Common myeloid progenitor, CD34-positive (primary cell): Measurements from ENCODE around the gene CCDC187.

Source experiments
- CTCF ChIA-PET: fragments of 350-600 bp; sonication (Branson Sonifier 250); formaldehyde crosslinking; loops from one replicate; lab custom pipeline; 2021; ENCODE audit warnings: antibody characterized with exemption; lab: Charles Lee
- POLR2A ChIA-PET: fragments of 350-600 bp; sonication (Branson Sonifier 250); formaldehyde crosslinking; loops from one replicate; lab custom pipeline; 2021; ENCODE audit warnings: antibody characterized with exemption; lab: Charles Lee
- DNase-seq, 3 donors: peaks; one replicate each; pipeline versions ENCODE4 v3.0.0 to v3.0.0-alpha.2; 2013
- H3K27ac ChIP-seq, 2 experiments: 1 replicate in 1 of 2; 2 replicates in 1 of 2; pipeline ENCODE4 v1.7.0; 2013; ENCODE audit warnings: inconsistent platforms in 2 of 2, low read length in 2 of 2, mild to moderate bottlenecking in 2 of 2, low read depth in 1 of 2, moderate library complexity in 1 of 2; ENCODE audit not compliant: severe bottlenecking in 2 of 2, insufficient read depth in 1 of 2, poor library complexity in 1 of 2
- H3K27me3 ChIP-seq, 5 experiments: replicated peaks in 2 of 5; 1 replicate in 3 of 5; 2 replicates in 2 of 5; pipeline versions ENCODE4 v1.6.1 to v1.7.0; 2013; ENCODE audit warnings: low read length in 4 of 5, mild to moderate bottlenecking in 2 of 5, moderate library complexity in 2 of 5, inconsistent platforms in 1 of 5; ENCODE audit not compliant: insufficient read depth in 5 of 5, control insufficient read depth in 4 of 5
- H3K36me3 ChIP-seq, 4 experiments: 1 replicate in 2 of 4; 2 replicates in 2 of 4; pipeline versions ENCODE4 v1.6.1 to v1.7.0; 2013; ENCODE audit warnings: low read length in 3 of 4, control low read depth in 1 of 4, mild to moderate bottlenecking in 1 of 4; ENCODE audit not compliant: control insufficient read depth in 4 of 4, insufficient read depth in 4 of 4
- H3K4me1 ChIP-seq, 4 experiments: 1 replicate in 3 of 4; 2 replicates in 1 of 4; pipeline versions ENCODE4 v1.6.1 to v1.7.1; 2013; ENCODE audit warnings: low read length in 3 of 4, mild to moderate bottlenecking in 3 of 4, control low read depth in 1 of 4, inconsistent platforms in 1 of 4, moderate library complexity in 1 of 4; ENCODE audit not compliant: control insufficient read depth in 4 of 4, insufficient read depth in 4 of 4; ENCODE audit errors: control extremely low read depth in 1 of 4
- H3K4me3 ChIP-seq, 7 experiments: 1 replicate in 4 of 7; 2 replicates in 3 of 7; pipeline versions ENCODE4 v1.5.1 to v1.7.0; 2013; ENCODE audit warnings: mild to moderate bottlenecking in 7 of 7, low read length in 6 of 7, moderate library complexity in 6 of 7, inconsistent platforms in 2 of 7, low read depth in 2 of 7, control low read depth in 1 of 7; ENCODE audit not compliant: insufficient read depth in 4 of 7, control insufficient read depth in 1 of 7; ENCODE audit errors: extremely low read depth in 1 of 7
- H3K9me3 ChIP-seq, 5 experiments: 1 replicate in 4 of 5; 2 replicates in 1 of 5; pipeline versions ENCODE4 v1.6.1 to v1.7.1; 2013; ENCODE audit warnings: low read length in 4 of 5, mild to moderate bottlenecking in 2 of 5, inconsistent platforms in 1 of 5, low read depth in 1 of 5, moderate library complexity in 1 of 5; ENCODE audit not compliant: control insufficient read depth in 4 of 5, insufficient read depth in 2 of 5; ENCODE audit errors: control extremely low read depth in 1 of 5
- WGBS: methylation state at CpG from one replicate; pipeline ENCODE4 v1.1.5; 2013; ENCODE audit not compliant: insufficient coverage; 5-methylcytosine and 5-hydroxymethylcytosine counted together

The CCDC187 gene

DNA sequence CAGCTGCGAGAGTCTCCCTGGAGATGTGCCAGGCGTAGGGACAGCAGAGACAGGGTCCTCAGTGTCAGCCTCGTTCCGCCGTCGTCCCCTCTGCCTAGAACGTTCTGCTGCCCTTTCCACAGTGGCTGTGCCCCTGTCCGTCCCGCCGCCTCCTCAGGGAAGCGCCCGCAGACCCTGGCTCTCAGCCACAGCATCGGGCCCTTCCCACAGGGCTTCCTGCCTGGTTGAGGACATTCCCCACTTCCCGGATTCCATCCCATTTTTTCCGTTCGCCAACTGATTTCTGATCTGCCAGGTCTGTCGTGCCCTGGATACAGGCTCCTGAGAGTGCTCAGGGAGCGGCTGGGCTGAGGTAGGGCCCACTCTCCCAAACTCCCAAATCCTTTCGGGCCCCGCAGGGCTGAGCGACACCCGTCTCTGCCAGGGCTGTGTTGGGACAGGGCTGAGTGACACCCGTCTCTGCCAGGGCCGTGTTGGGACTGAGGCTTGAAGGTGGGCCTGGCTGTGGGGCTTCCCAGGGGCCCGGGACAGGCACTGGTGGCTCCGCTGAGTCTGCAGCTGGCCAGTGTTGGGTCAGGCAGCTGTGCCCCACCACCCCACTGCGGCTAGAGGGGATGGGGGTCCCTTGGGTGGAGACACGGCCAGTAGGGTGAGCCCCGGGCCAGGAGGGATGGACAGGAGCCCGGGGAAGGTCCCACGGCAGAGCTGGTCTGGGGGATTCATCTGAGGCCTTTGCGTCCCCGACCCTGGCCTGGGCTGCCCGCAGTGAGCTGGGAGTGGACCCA is 43.8 kb upstream of the CCDC187 start:
- Histone ChIP-seq H3K27ac (no peak overlapping the region), H3K9me3 (no peaks in the 10 kb centered on the region), H3K27me3 (no peaks in the 10 kb centered on the region), H3K4me1 (peaks cover 0 to 6% (median 4%) of the 10 kb centered on the region in 4 experiments), H3K4me3 (no peak overlapping the region), H3K36me3 (peaks cover 6 to 46% (median 20%) of the 10 kb centered on the region in 4 experiments)
- DNase-seq = no peak
- 94% methylated on average over 32 of the region's 34 CpGs for WGBS
- POLR2A ChIA-PET = no interaction called here
- CTCF ChIA-PET = interaction anchor here (1.2 kb wide), 1 partner anchor 40 kb away, joined by 3 read pairs; no protein-coding TSS in a partner anchor

DNA sequence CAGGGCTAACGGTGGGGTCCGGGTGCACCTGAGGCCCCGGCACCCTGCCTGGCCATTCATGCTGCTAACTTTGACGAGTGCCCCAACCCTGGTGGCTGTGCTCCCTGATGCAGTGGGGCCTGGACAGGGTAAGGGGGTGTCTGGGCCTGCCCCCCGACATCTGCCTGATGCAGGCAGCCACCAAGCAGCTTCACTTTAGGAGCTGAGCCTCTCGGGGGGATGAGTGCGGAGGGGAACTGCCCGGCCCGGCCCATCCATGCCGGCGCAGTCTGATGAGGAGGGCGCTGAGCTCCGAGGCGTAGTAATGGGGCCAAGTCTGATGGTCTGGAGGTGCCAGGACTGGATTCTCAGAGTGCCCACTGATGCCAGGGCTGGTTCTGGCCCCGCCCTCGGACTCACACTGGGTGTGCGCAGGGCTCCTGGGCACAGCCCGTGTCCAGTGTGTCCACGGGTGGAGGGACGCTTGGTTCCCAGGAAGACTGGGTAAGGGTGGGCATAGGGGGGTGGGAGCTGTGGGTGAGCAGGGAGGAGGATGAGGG is 43.1 kb upstream of the CCDC187 start:
- Histone ChIP-seq H3K27me3 (no peaks in the 10 kb centered on the region), H3K27ac (no peak overlapping the region), H3K4me1 (peaks cover 0 to 11% (median 7%) of the 10 kb centered on the region in 4 experiments), H3K36me3 (peaks cover 6 to 43% (median 21%) of the 10 kb centered on the region in 4 experiments), H3K9me3 (no peaks in the 10 kb centered on the region), H3K4me3 (no peak overlapping the region)
- no peak for DNase-seq
- POLR2A ChIA-PET = no interaction called here
- CTCF ChIA-PET = interaction anchor here (1.2 kb wide), 1 partner anchor 40 kb away, joined by 3 read pairs; no protein-coding TSS in a partner anchor
- 96% methylated on average over 18 of the region's 20 CpGs for WGBS

DNA sequence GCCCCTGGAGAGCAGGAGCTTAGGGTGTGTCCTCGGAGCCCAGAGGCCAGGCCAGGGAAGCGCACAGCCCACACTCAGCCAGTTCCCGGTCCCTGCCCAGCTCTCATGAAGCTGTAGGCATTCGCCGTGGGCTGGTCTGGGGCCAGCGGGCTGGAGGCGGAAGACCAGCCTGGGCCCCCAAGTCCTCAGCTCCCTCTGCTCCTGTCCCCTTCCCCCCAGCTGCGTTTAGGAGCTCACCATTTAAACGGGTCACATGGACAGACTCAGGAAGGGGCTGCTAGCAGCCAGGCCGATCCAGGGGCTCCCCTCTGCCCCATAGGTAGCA is 42.2 kb upstream of the CCDC187 start:
- Histone ChIP-seq H3K9me3 (no peaks in the 10 kb centered on the region), H3K4me1 (peaks cover 0 to 12% (median 8%) of the 10 kb centered on the region in 4 experiments), H3K27ac (no peak overlapping the region), H3K4me3 (no peak overlapping the region), H3K36me3 (peaks cover 6 to 42% (median 24%) of the 10 kb centered on the region in 4 experiments), H3K27me3 (no peaks in the 10 kb centered on the region)
- no peak for DNase-seq
- POLR2A ChIA-PET = interaction anchor here (1.1 to 1.6 kb wide), 2 partner anchors 13 to 17 kb away, joined by 6 to 9 read pairs; partner anchors contain the start of gene DNLZ
- WGBS = 91% methylated on average over 10 of the region's 10 CpGs
- CTCF ChIA-PET = interaction anchor here (0.7 to 2.9 kb wide), 3 partner anchors 19 to 189 kb away, joined by 3 to 12 read pairs (median 3); partner anchors contain the start of gene GPSM1

DNA sequence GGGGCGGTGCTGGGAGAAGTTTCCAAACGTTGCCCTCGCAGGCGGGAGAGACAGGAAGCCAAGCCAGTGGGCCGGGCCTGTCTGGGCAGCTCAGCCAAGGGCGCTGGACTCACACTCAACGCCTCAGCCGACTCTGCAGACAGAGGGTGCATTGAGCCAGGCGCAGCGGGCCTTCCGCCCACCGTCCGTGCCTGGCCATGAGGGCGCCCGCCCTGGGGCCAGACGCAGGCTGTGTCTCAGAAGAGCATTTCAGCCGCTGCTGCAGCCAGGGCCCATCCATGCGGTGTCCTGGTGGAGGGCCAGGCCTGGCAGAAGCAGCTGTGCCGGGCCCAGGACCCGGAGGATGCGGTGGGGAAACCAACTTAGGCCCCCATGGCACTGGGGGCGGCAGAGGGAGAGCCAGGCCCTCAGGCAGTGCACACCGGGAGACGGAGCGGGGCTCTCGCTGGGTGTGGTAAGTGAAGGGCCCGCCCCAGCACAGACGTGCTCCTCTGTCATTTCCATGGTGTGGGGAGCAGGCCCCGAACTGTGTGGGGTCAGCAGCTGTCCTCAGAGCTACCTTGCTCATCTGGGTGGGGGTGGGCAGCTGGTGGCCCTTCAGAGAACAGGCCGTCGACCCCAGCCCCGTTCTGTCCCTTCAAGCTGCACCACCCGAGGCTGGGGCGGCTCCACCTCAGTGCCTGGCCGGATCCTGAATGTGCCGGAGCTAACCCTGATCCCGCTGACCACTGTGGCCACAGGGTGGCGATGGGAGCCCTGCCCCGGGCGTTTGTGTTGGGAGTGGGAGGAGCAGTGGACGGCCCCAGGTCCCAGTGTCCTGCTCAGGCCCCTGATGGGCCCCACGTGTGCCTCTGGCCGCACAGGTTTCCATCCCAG is 41.6 kb upstream of the CCDC187 start:
- no peak for DNase-seq
- Histone ChIP-seq H3K4me1 (peaks cover 0 to 12% (median 8%) of the 10 kb centered on the region in 4 experiments), H3K27me3 (no peaks in the 10 kb centered on the region), H3K27ac (no peak overlapping the region), H3K4me3 (no peak overlapping the region), H3K9me3 (no peaks in the 10 kb centered on the region), H3K36me3 (peaks cover 3 to 42% (median 25%) of the 10 kb centered on the region in 4 experiments)
- ChIA-PET POLR2A (interaction anchor here (0.6 to 1.6 kb wide), 4 partner anchors 14 to 46 kb away, joined by 4 to 9 read pairs (median 5); partner anchors contain the start of gene DNLZ), CTCF (interaction anchor here (0.7 to 2.9 kb wide), 5 partner anchors 18 to 188 kb away, joined by 3 to 12 read pairs (median 3); partner anchors contain the start of gene GPSM1)
- 95% methylated on average over 33 of the region's 43 CpGs for WGBS

DNA sequence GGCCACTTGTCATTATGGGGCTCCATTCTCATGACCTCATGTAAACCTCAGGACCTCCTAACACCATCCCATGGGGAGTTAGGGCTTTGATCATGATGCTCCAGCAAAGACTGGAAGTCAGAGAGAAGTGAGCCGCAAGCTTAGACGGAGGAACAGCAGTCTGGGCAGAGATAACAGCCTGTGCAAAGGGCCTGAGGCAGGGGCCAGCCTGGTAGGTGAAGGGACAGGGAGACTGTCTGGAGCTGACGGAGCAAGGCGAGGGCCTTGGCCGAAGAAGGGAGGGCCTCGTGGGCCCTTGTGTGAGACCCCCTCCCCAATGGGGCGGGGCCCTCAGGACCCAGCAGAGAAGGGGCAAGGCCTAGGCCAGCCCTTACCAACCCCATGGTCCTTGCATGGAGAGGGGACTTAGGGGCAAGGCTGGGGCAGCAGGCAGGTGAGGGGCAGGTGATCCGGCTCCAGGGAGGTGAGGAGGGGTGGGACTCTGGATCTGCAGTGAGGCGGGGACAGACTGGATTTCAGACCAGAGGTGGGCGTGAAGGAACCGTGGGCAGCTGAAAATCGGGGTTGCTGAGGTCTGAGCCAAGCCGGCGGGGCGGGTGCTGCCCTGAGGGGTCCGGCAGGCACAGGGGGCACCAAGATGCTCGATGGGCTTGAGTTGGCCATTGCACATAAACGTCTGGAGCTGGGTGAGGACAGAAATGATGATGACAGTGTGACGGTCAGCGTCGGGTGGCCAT is 40.8 kb upstream of the CCDC187 start:
- CTCF ChIA-PET = interaction anchor here (0.6 to 2.9 kb wide), 4 partner anchors 19 to 32 kb away, joined by 3 to 12 read pairs (median 3); no protein-coding TSS in a partner anchor
- POLR2A ChIA-PET = interaction anchor here (0.6 to 1.6 kb wide), 3 partner anchors 18 to 46 kb away, joined by 4 to 9 read pairs (median 4); partner anchors contain the start of gene DNLZ
- H3K27ac ChIP-seq = no peak overlapping the region
- peaks cover 2 to 42% (median 29%) of the 10 kb centered on the region in 4 experiments for H3K36me3 ChIP-seq
- no peak for DNase-seq
- peaks cover 0 to 12% (median 8%) of the 10 kb centered on the region in 4 experiments for H3K4me1 ChIP-seq
- no peak overlapping the region for H3K4me3 ChIP-seq
- H3K9me3 ChIP-seq = no peaks in the 10 kb centered on the region
- H3K27me3 ChIP-seq = no peaks in the 10 kb centered on the region
- WGBS = 95% methylated on average over 14 of the region's 21 CpGs

DNA sequence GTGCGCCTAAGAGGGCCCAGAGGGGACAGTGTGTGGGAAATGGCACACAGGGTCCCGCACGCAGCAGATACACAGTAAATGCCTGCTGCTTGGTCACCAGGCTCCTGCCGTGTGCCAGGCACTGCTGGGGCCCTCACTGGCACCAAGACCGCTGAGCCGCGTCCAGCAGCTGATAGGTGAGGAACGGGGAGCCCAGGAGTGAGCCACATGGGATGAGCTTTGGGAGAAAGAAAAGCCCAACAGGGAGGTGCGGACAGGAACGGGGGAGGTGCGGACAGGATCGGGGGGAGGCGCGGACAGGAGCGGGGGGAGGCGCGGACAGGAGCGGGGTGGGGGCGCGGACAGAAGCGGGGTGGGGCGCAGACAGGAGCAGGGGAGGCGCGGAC is 40.0 kb upstream of the CCDC187 start:
- DNase-seq = no peak
- Histone ChIP-seq H3K27me3 (no peaks in the 10 kb centered on the region), H3K27ac (no peak overlapping the region), H3K36me3 (peaks cover 5 to 41% (median 24%) of the 10 kb centered on the region in 4 experiments), H3K4me3 (no peak overlapping the region), H3K9me3 (no peaks in the 10 kb centered on the region), H3K4me1 (peaks cover 0 to 12% (median 8%) of the 10 kb centered on the region in 4 experiments)
- WGBS = 100% methylated on average over 15 of the region's 24 CpGs
- ChIA-PET CTCF (interaction anchor here (0.6 to 2.9 kb wide), 2 partner anchors 18 to 31 kb away, joined by 3 to 12 read pairs; no protein-coding TSS in a partner anchor), POLR2A (no interaction called here)
